K562 (cell line): Measurements from ENCODE around the gene PRKCE. TPM values are rescaled to one million over a fixed set of nuclear protein-coding genes. Genes with fewer than 3 reads are reported as not detected.

ENCODE experiments used
- ATAC-seq: fragments of 200-7000 bp; cut with Tn5 transposase; 3 replicates; pipeline ENCODE4 v1.9.1; 2020; ENCODE audit warnings: moderate library complexity
- BruUV-seq: library from RNA; stranded (reverse); fragments of 400-500 nt; replicated peaks from 2 replicates; lab custom pipeline; 2021; lab: Mats Ljungman, UMichigan
- CTCF ChIA-PET: fragments of 300-600 bp; formaldehyde crosslinking; extraction: SDS; loops from one replicate; lab custom pipeline; 2021; ENCODE audit warnings: low intra/inter-chr PET ratio; lab: Yijun Ruan, JAX
- POLR2A ChIA-PET: fragments of 300-600, 350-650 bp; sonication (Branson Sonifier 250); formaldehyde crosslinking; extraction: SDS; loops from one replicate; lab custom pipeline; 2021; ENCODE audit warnings: antibody characterized with exemption, inconsistent platforms; lab: Yijun Ruan, JAX
- DNase-seq, 4 experiments: peaks; one replicate each; pipeline versions ENCODE4 v3.0.0 to v3.0.0-alpha.2; 2011 to 2018; ENCODE audit warnings: low spot score in 3 of 4, mixed read lengths in 3 of 4; ENCODE audit errors: extremely low read depth in 1 of 4
- FAIRE-seq: peaks from 2 replicates; lab custom pipeline; 2011; peaks lifted over from hg19 to GRCh38; lab: Jason Lieb, UNC
- H2AFZ ChIP-seq: 2 replicates; pipeline ENCODE4 v1.6.0; 2011; ENCODE audit warnings: low read depth, low read length, control low read depth, inconsistent platforms
- H3K27ac ChIP-seq: fragments of 200-600 bp; 3 replicates; pipeline ENCODE4 v1.8.0; 2011; ENCODE audit warnings: low read depth, mild to moderate bottlenecking, control low read depth, inconsistent platforms, low read length, moderate library complexity, mixed read lengths; ENCODE audit errors: extremely low read depth
- H3K27me3 ChIP-seq, 2 experiments: fragments of 300-600 bp in 1 of 2; 2 replicates in 1 of 2; 3 replicates in 1 of 2; pipeline versions ENCODE4 v1.6.0 to v1.8.0; 2011; ENCODE audit warnings: inconsistent platforms in 2 of 2, low read length in 2 of 2, mild to moderate bottlenecking in 1 of 2, mixed read lengths in 1 of 2, moderate library complexity in 1 of 2; ENCODE audit not compliant: control insufficient read depth in 2 of 2, insufficient read depth in 2 of 2
- H3K36me3 ChIP-seq: fragments of 300-600 bp; 3 replicates; pipeline ENCODE4 v1.8.0; 2011; ENCODE audit warnings: mild to moderate bottlenecking, low read length, inconsistent platforms; ENCODE audit not compliant: control insufficient read depth, insufficient read depth
- H3K4me1 ChIP-seq, 2 experiments: fragments of 200-600 bp in 1 of 2; replicated peaks in 1 of 2; 2 replicates in 1 of 2; 3 replicates in 1 of 2; pipeline versions ENCODE4 v1.5.1 to v1.8.0; 2011; ENCODE audit warnings: inconsistent platforms in 2 of 2, low read length in 2 of 2, mild to moderate bottlenecking in 1 of 2, mixed read lengths in 1 of 2, moderate library complexity in 1 of 2; ENCODE audit not compliant: control insufficient read depth in 2 of 2, insufficient read depth in 2 of 2
- H3K4me2 ChIP-seq: 2 replicates; pipeline ENCODE4 v1.6.1; 2011; ENCODE audit warnings: low read length, control low read depth, inconsistent platforms, mixed read lengths; ENCODE audit not compliant: insufficient read depth
- H3K4me3 ChIP-seq: fragments of 200-600 bp; sonication (generic), shearing (Covaris generic); 2 replicates; pipeline ENCODE4 v1.5.1; 2016; ENCODE audit warnings: control low read depth, inconsistent platforms
- H3K79me2 ChIP-seq: fragments of 200-600 bp; 3 replicates; pipeline ENCODE4 v1.8.0; 2011; ENCODE audit warnings: low read length, inconsistent platforms; ENCODE audit not compliant: control insufficient read depth, insufficient read depth
- H3K9ac ChIP-seq, 2 experiments: 2 replicates each; pipeline versions ENCODE4 v1.6.0 to v1.6.1; 2011; ENCODE audit warnings: low read depth in 2 of 2, low read length in 2 of 2, control low read depth in 1 of 2, inconsistent platforms in 1 of 2, mild to moderate bottlenecking in 1 of 2, mixed read lengths in 1 of 2; ENCODE audit not compliant: insufficient read depth in 1 of 2
- H3K9me1 ChIP-seq: one replicate; pipeline ENCODE4 v1.6.0; 2011; ENCODE audit warnings: inconsistent platforms, mild to moderate bottlenecking, low read length, moderate library complexity; ENCODE audit not compliant: control insufficient read depth, insufficient read depth
- H3K9me3 ChIP-seq: replicated peaks from 2 replicates; pipeline ENCODE4 v1.5.1; 2011; ENCODE audit warnings: low read depth, low read length, inconsistent platforms; ENCODE audit not compliant: control insufficient read depth, insufficient read depth
- H4K20me1 ChIP-seq: replicated peaks from 2 replicates; pipeline ENCODE4 v1.6.1; 2011; ENCODE audit warnings: low read length, inconsistent platforms, mixed read lengths; ENCODE audit not compliant: control insufficient read depth, insufficient read depth
- ATF1 ChIP-seq, 2 experiments: fragments of 450-650 bp in 1 of 2; IDR thresholded peaks; 2 replicates each; pipeline ENCODE4 v1.6.1; 2016; ENCODE audit warnings: missing compliant biosample characterization in 1 of 2, missing genetic modification characterization in 1 of 2
- DMBX1 ChIP-seq: fragments of 250-450 bp; sonication (Bioruptor Pico); IDR thresholded peaks from 2 replicates; pipeline ENCODE4 v1.8.0; 2022; ENCODE audit warnings: inconsistent platforms, mild to moderate bottlenecking, moderate library complexity, borderline replicate concordance
- E2F3 ChIP-seq: fragments of 250-450 bp; sonication (Bioruptor Pico); IDR thresholded peaks from 2 replicates; pipeline ENCODE4 v1.4.0; 2020; ENCODE audit warnings: mild to moderate bottlenecking
- POLR2G ChIP-seq: fragments of 200-400 bp; formaldehyde crosslinking; IDR thresholded peaks from 2 replicates; pipeline ENCODE4 v1.6.1; 2017; ENCODE audit warnings: low read depth, mild to moderate bottlenecking, antibody characterized with exemption, low read length, moderate library complexity
- RAD51 ChIP-seq: fragments of 450-650 bp; IDR thresholded peaks from 2 replicates; pipeline ENCODE4 v1.7.1; 2016; ENCODE audit warnings: low read depth, mild to moderate bottlenecking, borderline replicate concordance
- ZNF197 ChIP-seq: fragments of 200-800 bp; sonication (Bioruptor generic); IDR thresholded peaks from 2 replicates; pipeline ENCODE4 v1.6.1; 2016; ENCODE audit warnings: low read depth, missing genetic modification characterization, missing compliant biosample characterization
- ZNF384 ChIP-seq: IDR thresholded peaks from 2 replicates; pipeline ENCODE4 v1.6.1; 2012; ENCODE audit warnings: low read depth, low read length, improper control_type of control experiment
- WGBS: fragments of 100-300 bp; shearing (Covaris generic); methylation state at CpG from one replicate; pipeline ENCODE4 v1.1.6; 2016; ENCODE audit warnings: low coverage, mixed read lengths; ENCODE audit not compliant: insufficient coverage; ENCODE audit errors: missing lambda C conversion rate; 5-methylcytosine and 5-hydroxymethylcytosine counted together
- in situ Hi-C: fragments of 300-500 bp; cut with MboI; formaldehyde crosslinking; loops from 4 replicates; pipeline ENCODE4 v1.15.0; 2018; ENCODE audit warnings: inconsistent platforms, mixed read lengths
- intact Hi-C: fragments of 100-400 bp; cut with micrococcal nuclease; formaldehyde crosslinking; loops from 2 replicates; pipeline ENCODE4 v1.14.2; 2022
- polyA plus RNA-seq, 8 experiments: library from polyadenylated mRNA; depleted of rRNA in 4 of 8; stranded (reverse) in 5 of 8; unstranded in 3 of 8; fragments of >200 nt; fragmentation: Nextera tagmentation in 2 of 8; fragmentation: Illumina TruSeq in 1 of 8; extraction: Ambion mirVana in 2 of 8; extraction: Trizol in 1 of 8; gene quantifications; 2 replicates each; pipeline versions ENCODE4 v1.2.1 to v1.2.3, GENCODE V29; 2011 to 2014; ENCODE audit warnings: inconsistent platforms in 1 of 8, missing spikeins in 1 of 8
- total RNA-seq, 7 experiments: library from RNA; depleted of rRNA in 6 of 7; stranded (reverse); fragments of >200 nt in 6 of 7; fragmentation: Illumina TruSeq in 2 of 7; extraction: Trizol in 2 of 7; gene quantifications; 2 replicates each; pipeline versions ENCODE4 v1.2.1 to v1.2.3, GENCODE V29; 2011 to 2021; ENCODE audit warnings: low replicate concordance in 1 of 7
- TF ChIP-seq, protein P1 (sequence below): IDR thresholded peaks from 2 replicates; pipeline ENCODE4 v1.6.1; 2014; ENCODE audit warnings: antibody characterized with exemption
- TF ChIP-seq, protein P2 (sequence below): sonication (generic); formaldehyde crosslinking; IDR thresholded peaks from 2 replicates; pipeline ENCODE4 v1.8.1; 2023; ENCODE audit warnings: mild to moderate bottlenecking, missing genetic modification reagents, moderate library complexity
- TF ChIP-seq, protein P3 (sequence below), 2 experiments: fragments of 450-650 bp; formaldehyde crosslinking in 1 of 2; IDR thresholded peaks; 2 replicates each; pipeline versions ENCODE4 v1.4.0 to v1.6.1; 2014 to 2020; ENCODE audit warnings: mild to moderate bottlenecking in 2 of 2, borderline replicate concordance in 1 of 2, low read depth in 1 of 2

Gene PRKCE
- total and polyA plus RNA-seq, 9 of the 15 experiments (the other 6 are each of a cell fraction or from before 2014, with no cell fraction given): 0.06 to 1.0 (median 0.22) TPM; not detected in 1

DNA sequence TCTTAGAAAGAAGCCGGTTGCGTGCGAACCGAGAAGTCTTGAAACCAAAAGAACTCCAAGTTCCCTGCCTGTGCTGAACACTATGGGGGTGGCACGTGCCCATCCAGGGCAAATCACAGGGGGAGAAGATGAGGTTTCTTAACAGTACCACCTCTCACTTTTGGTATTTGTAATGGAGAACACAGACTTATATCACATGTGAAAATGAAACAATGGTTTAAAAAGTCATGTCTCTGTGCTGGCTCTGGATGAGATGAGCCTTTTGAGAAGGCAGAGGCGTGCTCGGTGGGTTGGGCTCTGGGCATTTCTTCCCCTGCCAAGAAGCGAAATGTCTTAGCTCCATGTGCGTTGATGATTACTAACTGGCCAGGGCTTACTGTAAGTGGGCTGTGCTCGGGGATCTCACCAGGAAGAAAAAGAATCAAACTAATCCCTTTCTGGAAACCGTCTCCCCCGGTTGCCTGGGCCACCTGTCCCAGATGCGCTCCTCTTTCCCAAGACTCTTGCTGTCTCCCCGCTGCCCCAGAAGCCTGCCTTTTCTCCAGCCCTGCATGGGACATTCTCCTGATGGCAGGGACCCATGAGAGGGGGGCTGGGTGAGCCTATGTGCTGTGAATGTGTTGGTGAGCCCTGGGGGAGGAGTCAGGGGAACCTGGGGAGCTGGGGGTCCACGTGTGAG lies 252.9 kb downstream of the PRKCE start:
- ATAC-seq: no peak
- ChIA-PET CTCF (no interaction called here), POLR2A (no interaction called here)
- no TSS peak for BruUV-seq
- no peaks in the 10 kb centered on the region for H3K4me1 ChIP-seq
- no peak overlapping the region for H2AFZ ChIP-seq
- DNase-seq: no peak
- H3K27ac ChIP-seq: no peak overlapping the region
- H4K20me1 ChIP-seq: 0 out of 2 replicates have a peak, but pooled peaks cover 3% of the 10 kb centered on the region
- peaks cover 31 to 57% of the 10 kb centered on the region in 2 experiments for H3K27me3 ChIP-seq
- WGBS: 0% methylated on average over 15 of the region's 15 CpGs
- no peak overlapping the region for H3K4me2 ChIP-seq
- H3K79me2 ChIP-seq: no peaks in the 10 kb centered on the region
- no peak for FAIRE-seq
- in situ Hi-C loops (no loop called here), intact Hi-C loops (no loop called here)
- no peak overlapping the region for H3K4me3 ChIP-seq
- H3K9ac ChIP-seq: no peak overlapping the region
- TF ChIP-seq, protein P1, sequence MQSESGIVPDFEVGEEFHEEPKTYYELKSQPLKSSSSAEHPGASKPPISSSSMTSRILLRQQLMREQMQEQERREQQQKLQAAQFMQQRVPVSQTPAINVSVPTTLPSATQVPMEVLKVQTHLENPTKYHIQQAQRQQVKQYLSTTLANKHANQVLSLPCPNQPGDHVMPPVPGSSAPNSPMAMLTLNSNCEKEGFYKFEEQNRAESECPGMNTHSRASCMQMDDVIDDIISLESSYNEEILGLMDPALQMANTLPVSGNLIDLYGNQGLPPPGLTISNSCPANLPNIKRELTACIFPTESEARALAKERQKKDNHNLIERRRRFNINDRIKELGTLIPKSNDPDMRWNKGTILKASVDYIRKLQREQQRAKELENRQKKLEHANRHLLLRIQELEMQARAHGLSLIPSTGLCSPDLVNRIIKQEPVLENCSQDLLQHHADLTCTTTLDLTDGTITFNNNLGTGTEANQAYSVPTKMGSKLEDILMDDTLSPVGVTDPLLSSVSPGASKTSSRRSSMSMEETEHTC: no peak
- TF ChIP-seq, protein P2, sequence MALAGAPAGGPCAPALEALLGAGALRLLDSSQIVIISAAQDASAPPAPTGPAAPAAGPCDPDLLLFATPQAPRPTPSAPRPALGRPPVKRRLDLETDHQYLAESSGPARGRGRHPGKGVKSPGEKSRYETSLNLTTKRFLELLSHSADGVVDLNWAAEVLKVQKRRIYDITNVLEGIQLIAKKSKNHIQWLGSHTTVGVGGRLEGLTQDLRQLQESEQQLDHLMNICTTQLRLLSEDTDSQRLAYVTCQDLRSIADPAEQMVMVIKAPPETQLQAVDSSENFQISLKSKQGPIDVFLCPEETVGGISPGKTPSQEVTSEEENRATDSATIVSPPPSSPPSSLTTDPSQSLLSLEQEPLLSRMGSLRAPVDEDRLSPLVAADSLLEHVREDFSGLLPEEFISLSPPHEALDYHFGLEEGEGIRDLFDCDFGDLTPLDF (CRISPR knock-in tag): no peak
- no peak for TF ChIP-seq ZNF197 (CRISPR knock-in tag)
- no peak for TF ChIP-seq DMBX1 (CRISPR knock-in tag)
- TF ChIP-seq ZNF384: no peak
- TF ChIP-seq E2F3 (CRISPR knock-in tag): no peak
- TF ChIP-seq ATF1 (CRISPR knock-in tag; IDR thresholded peaks at IDR 0.05): no peak
- TF ChIP-seq ATF1 (tag; IDR thresholded peaks at IDR 0.05): no peak
- TF ChIP-seq, protein P3, sequence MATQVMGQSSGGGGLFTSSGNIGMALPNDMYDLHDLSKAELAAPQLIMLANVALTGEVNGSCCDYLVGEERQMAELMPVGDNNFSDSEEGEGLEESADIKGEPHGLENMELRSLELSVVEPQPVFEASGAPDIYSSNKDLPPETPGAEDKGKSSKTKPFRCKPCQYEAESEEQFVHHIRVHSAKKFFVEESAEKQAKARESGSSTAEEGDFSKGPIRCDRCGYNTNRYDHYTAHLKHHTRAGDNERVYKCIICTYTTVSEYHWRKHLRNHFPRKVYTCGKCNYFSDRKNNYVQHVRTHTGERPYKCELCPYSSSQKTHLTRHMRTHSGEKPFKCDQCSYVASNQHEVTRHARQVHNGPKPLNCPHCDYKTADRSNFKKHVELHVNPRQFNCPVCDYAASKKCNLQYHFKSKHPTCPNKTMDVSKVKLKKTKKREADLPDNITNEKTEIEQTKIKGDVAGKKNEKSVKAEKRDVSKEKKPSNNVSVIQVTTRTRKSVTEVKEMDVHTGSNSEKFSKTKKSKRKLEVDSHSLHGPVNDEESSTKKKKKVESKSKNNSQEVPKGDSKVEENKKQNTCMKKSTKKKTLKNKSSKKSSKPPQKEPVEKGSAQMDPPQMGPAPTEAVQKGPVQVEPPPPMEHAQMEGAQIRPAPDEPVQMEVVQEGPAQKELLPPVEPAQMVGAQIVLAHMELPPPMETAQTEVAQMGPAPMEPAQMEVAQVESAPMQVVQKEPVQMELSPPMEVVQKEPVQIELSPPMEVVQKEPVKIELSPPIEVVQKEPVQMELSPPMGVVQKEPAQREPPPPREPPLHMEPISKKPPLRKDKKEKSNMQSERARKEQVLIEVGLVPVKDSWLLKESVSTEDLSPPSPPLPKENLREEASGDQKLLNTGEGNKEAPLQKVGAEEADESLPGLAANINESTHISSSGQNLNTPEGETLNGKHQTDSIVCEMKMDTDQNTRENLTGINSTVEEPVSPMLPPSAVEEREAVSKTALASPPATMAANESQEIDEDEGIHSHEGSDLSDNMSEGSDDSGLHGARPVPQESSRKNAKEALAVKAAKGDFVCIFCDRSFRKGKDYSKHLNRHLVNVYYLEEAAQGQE (IDR thresholded peaks at IDR 0.05; ENCODE audit: borderline replicate concordance): no peak
- TF ChIP-seq, protein P3 (CRISPR knock-in tag; IDR thresholded peaks at IDR 0.05; ENCODE audit: low read depth): no peak
- no peak for TF ChIP-seq RAD51
- no peak for TF ChIP-seq POLR2G
- no peaks in the 10 kb centered on the region for H3K9me3 ChIP-seq
- no peaks in the 10 kb centered on the region for H3K9me1 ChIP-seq
- no peaks in the 10 kb centered on the region for H3K36me3 ChIP-seq
